Stimulated activated CD8-positive, alpha-beta memory T cell treated with anti-CD3 and anti-CD28 coated beads, Interleukin-7, amount 100 ng/mL, for 1 hour (primary cell): Measurements from ENCODE around the gene VSTM2B.

Experiments used
- DNase-seq, 2 donors: peaks; one replicate each; pipeline ENCODE4 v3.0.0-alpha.2; 2020; ENCODE audit warnings: low read depth in 2 of 2

The VSTM2B gene

GRCh38 chr19:29591670-29592069, 65.9 kb downstream of the VSTM2B start:
- DNase-seq, result no peak

GRCh38 chr19:29593869-29594268, 68.1 kb downstream of the VSTM2B start:
- DNase-seq, result no peak

- DNase-seq, result no peak
Measured at GRCh38 chr19:29596080-29596727, 70.4 kb downstream of the VSTM2B start.

GRCh38 chr19:29596885-29597525, 71.2 kb downstream of the VSTM2B start:
- no peak for DNase-seq

GRCh38 chr19:29598036-29598435, 72.2 kb downstream of the VSTM2B start:
- DNase-seq, result no peak

GRCh38 chr19:29598496-29598895, 72.7 kb downstream of the VSTM2B start:
- no peak for DNase-seq

- no peak for DNase-seq
Measured at GRCh38 chr19:29603308-29603707, 77.5 kb downstream of the VSTM2B start.

- DNase-seq, result peak; percentile 97 to 98
Measured at GRCh38 chr19:29605653-29606419, 80.0 kb downstream of the VSTM2B start, which contains the start of gene POP4. Gene POP4, plus strand, starts transcription at chr19:29606283. Its CDS starts 36 bp downstream, at chr19:29606319.

GRCh38 chr19:29606420-29606747, 80.6 kb downstream of the VSTM2B start:
- DNase-seq, result no peak

GRCh38 chr19:29609636-29610035, 83.8 kb downstream of the VSTM2B start:
- DNase-seq, result no peak

- no peak for DNase-seq
Measured at GRCh38 chr19:29610213-29610573, 84.4 kb downstream of the VSTM2B start.

- DNase-seq, result peak; percentile 62 to 65
Measured at GRCh38 chr19:29610574-29611271, 84.9 kb downstream of the VSTM2B start.

GRCh38 chr19:29612121-29612520, 86.3 kb downstream of the VSTM2B start:
- no peak for DNase-seq

- no peak for DNase-seq
Measured at GRCh38 chr19:29612801-29613595, 87.2 kb downstream of the VSTM2B start.

- DNase-seq, result no peak
Measured at GRCh38 chr19:29614046-29614445, 88.3 kb downstream of the VSTM2B start.
